Right lobe of liver (tissue), 4 donors: ENCODE data around the gene BCAR3.

Source experiments
- POLR2A ChIP-seq: fragments of 450-650 bp; IDR thresholded peaks from one replicate; pipeline ENCODE4 v1.6.1; 2017; ENCODE audit warnings: antibody characterized with exemption, mild to moderate bottlenecking
- TF ChIP-seq, protein P1 (sequence below), 4 donors: fragments of 200-600 bp in 3 of 4; fragments of 450-650 bp in 1 of 4; IDR thresholded peaks; one replicate each; pipeline versions ENCODE4 v1.5.1 to v1.8.0; 2016 to 2022; ENCODE audit warnings: antibody characterized with exemption in 4 of 4, mild to moderate bottlenecking in 2 of 4
- donor health status: DM: no; HTN: no; CAD: no.
- donor health status: DM: no; HTN: no; CAD: no.
- donor health status: DM: no; HTN: yes; CAD: no.

DNA sequence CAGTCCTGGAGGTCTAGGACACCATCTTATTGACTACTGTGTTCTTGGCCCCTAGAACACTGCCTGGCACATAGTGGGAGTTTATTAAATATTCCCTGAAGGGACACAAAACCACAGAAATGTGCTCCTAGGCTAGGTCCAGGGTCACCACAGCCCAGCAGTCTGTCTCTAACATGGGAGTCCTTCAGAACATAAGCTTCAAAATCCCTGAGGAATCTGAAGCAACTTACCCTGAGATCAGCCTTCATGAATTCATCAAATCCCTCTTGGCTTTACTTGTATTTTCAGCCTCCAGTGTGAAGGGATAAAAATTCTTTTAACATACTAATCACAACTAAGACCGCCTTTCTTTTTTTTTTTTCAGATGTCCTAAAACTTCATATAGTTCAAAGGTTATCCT lies 32.7 kb upstream of the BCAR3 start:
- TF ChIP-seq, protein P1, sequence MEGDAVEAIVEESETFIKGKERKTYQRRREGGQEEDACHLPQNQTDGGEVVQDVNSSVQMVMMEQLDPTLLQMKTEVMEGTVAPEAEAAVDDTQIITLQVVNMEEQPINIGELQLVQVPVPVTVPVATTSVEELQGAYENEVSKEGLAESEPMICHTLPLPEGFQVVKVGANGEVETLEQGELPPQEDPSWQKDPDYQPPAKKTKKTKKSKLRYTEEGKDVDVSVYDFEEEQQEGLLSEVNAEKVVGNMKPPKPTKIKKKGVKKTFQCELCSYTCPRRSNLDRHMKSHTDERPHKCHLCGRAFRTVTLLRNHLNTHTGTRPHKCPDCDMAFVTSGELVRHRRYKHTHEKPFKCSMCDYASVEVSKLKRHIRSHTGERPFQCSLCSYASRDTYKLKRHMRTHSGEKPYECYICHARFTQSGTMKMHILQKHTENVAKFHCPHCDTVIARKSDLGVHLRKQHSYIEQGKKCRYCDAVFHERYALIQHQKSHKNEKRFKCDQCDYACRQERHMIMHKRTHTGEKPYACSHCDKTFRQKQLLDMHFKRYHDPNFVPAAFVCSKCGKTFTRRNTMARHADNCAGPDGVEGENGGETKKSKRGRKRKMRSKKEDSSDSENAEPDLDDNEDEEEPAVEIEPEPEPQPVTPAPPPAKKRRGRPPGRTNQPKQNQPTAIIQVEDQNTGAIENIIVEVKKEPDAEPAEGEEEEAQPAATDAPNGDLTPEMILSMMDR (IDR thresholded peaks at IDR 0.05) = no peak
- no peak for TF ChIP-seq POLR2A
